Measurements from ENCODE around the gene HEMK1. TPM values are rescaled to one million over a fixed set of nuclear protein-coding genes. Genes with fewer than 3 reads are reported as not detected.

HEMK1 gene
- total and polyA plus RNA-seq, 2 of the 4 experiments (the other 2 are of a cell fraction) = 17.2 to 20.8 TPM

GRCh38 chr3:50623840-50624474, 54.6 kb downstream of the HEMK1 start:
- POLR2A ChIA-PET (ENCODE audit: unreplicated experiment) = no interaction called here
- H3K4me1 ChIP-seq (ENCODE audit: control insufficient read depth, insufficient read depth, low read length) = peaks cover 6% of the 10 kb centered on the region

More at GRCh38 chr3:50623840-50624474, 54.6 kb downstream of the HEMK1 start:
- no peak overlapping the region for H4K91ac ChIP-seq (ENCODE audit: insufficient read depth, low read depth, low read length)
- no peak overlapping the region for H4K8ac ChIP-seq (ENCODE audit: low read depth in 2 of 2, low read length in 2 of 2)
- H2BK5ac ChIP-seq (ENCODE audit: low read depth, low read length, poor library complexity, severe bottlenecking) = no peak overlapping the region
- no peak overlapping the region for H2BK15ac ChIP-seq (ENCODE audit: low read depth, low read length)
- H3K4me2 ChIP-seq (ENCODE audit: low read depth, low read length) = no peak overlapping the region
- intact Hi-C loops (cut with micrococcal nuclease) = no loop called here
- H2AFZ ChIP-seq (replicated peaks; ENCODE audit: low read length, poor library complexity) = no peak overlapping the region
- no peak overlapping the region for H3K18ac ChIP-seq (ENCODE audit: low read depth, low read length)
- ATAC-seq (ENCODE audit: low read depth) (no peak), DNase-seq (peak; percentile 22)
- peaks cover 0 to 14% of the 10 kb centered on the region in 2 experiments; a peak in 2 of 4 replicates for H3K79me1 ChIP-seq (ENCODE audit: low read depth in 1 of 2, low read length in 2 of 2)
- H3K36me3 ChIP-seq (ENCODE audit: control insufficient read depth, insufficient read depth, low read length) = no peaks in the 10 kb centered on the region
- no peak overlapping the region for H2AK5ac ChIP-seq (ENCODE audit: low read depth, low read length)
- H3K4me3 ChIP-seq (ENCODE audit: insufficient read depth, low read depth, low read length) = no peak overlapping the region
- peak overlapping the region; percentile 31 for H2AK9ac ChIP-seq (replicated peaks; ENCODE audit: low read depth, low read length, poor library complexity)
- H4K20me1 ChIP-seq (ENCODE audit: insufficient read depth, low read length) = peaks cover 6% of the 10 kb centered on the region
- BruUV-seq (replicated peaks) = no TSS peak
- no peak overlapping the region for H4K5ac ChIP-seq (ENCODE audit: low read depth, low read length)
- no peak overlapping the region for H3K9ac ChIP-seq (ENCODE audit: low read depth, low read length)
- no peak overlapping the region for H3K4ac ChIP-seq (ENCODE audit: low read depth, low read length)
- H2BK120ac ChIP-seq (ENCODE audit: low read depth, low read length) = no peak overlapping the region
- H3K27me3 ChIP-seq (ENCODE audit: control insufficient read depth, insufficient read depth, low read length) = no peaks in the 10 kb centered on the region
- TF ChIP-seq NFE2L2 (IDR thresholded peaks at IDR 0.05; ENCODE audit: low read depth, low read length) = no peak
- TF ChIP-seq FOS (IDR thresholded peaks at IDR 0.05; ENCODE audit: low read depth, low read length) = no peak
- TF ChIP-seq MXI1 (IDR thresholded peaks at IDR 0.05; ENCODE audit: borderline replicate concordance, low read depth, low read length) = no peak
- no peak for TF ChIP-seq RFX5 (IDR thresholded peaks at IDR 0.05; ENCODE audit: low read depth, low read length)
- no peak for TF ChIP-seq MAFK (IDR thresholded peaks at IDR 0.05; ENCODE audit: low read depth, low read length)
- no peak for TF ChIP-seq SMC3 (IDR thresholded peaks at IDR 0.05; ENCODE audit: low read depth, low read length)
- no peak for TF ChIP-seq CHD1 (IDR thresholded peaks at IDR 0.05; ENCODE audit: low read depth, low read length)
- TF ChIP-seq MAZ (IDR thresholded peaks at IDR 0.05; ENCODE audit: borderline replicate concordance, low read depth, low read length) = no peak
- 0 out of 2 replicates have a peak overlapping the region, but pooled peaks have one; percentile 31 for H3K14ac ChIP-seq (replicated peaks; ENCODE audit: low read depth, low read length)
- peaks cover 23% of the 10 kb centered on the region for H3K9me1 ChIP-seq (ENCODE audit: insufficient read depth, low read length)
- H3K27ac ChIP-seq (ENCODE audit: insufficient read depth, low read length) = no peak overlapping the region
- H3K23ac ChIP-seq (ENCODE audit: low read depth, low read length) = no peak overlapping the region
- CTCF ChIA-PET = no interaction called here
- in situ Hi-C loops (cut with MboI; ENCODE audit: low sequenced_read_pairs) = loop anchor here (25.0 kb wide), 1 partner anchor 1063 kb away; no protein-coding TSS in a partner anchor
- no peak overlapping the region for H3K56ac ChIP-seq (ENCODE audit: extremely low read depth, insufficient read depth, low read length)
- H2BK20ac ChIP-seq (ENCODE audit: low read depth, low read length) = no peak overlapping the region
- WGBS, 2 experiments (ENCODE audit: extremely low coverage in 2 of 2, insufficient read length in 1 of 2) = 77% methylated on average over 5 of the region's 6 CpGs; no CpG with 5 or more reads in 1 of the 2 experiments
- no peaks in the 10 kb centered on the region for H3K9me3 ChIP-seq (ENCODE audit: control insufficient read depth, insufficient read depth, low read length)
- dilution Hi-C loops (cut with HindIII; ENCODE audit: low sequenced_read_pairs, unreplicated experiment) = no loop called here
